ENCODE measurements around the gene DHX35.

DHX35 gene

GRCh38 chr20:38931984-38932383 lies 30.2 kb upstream of the DHX35 start:
- TF ChIP-seq CTCF (IDR thresholded peaks at IDR 0.05; ENCODE audit: control insufficient read depth, extremely low read depth, insufficient read depth), result no peak
- no peak overlapping the region for H3K4me3 ChIP-seq (ENCODE audit: low read depth, low read length)
- no peak for DNase-seq (ENCODE audit: low read depth)

GRCh38 chr20:38932457-38933120 lies 29.6 kb upstream of the DHX35 start:
- no peak for TF ChIP-seq CTCF (IDR thresholded peaks at IDR 0.05; ENCODE audit: control insufficient read depth, extremely low read depth, insufficient read depth)
- DNase-seq (ENCODE audit: low read depth), result no peak
- H3K4me3 ChIP-seq (ENCODE audit: low read depth, low read length), result no peak overlapping the region

- no peak overlapping the region for H3K4me3 ChIP-seq (ENCODE audit: low read depth, low read length)
- no peak for DNase-seq (ENCODE audit: low read depth)
- TF ChIP-seq CTCF (IDR thresholded peaks at IDR 0.05; ENCODE audit: control insufficient read depth, extremely low read depth, insufficient read depth), result no peak
Observed at GRCh38 chr20:38934530-38934929, 27.6 kb upstream of the DHX35 start.

- no peak for TF ChIP-seq CTCF (IDR thresholded peaks at IDR 0.05; ENCODE audit: control insufficient read depth, extremely low read depth, insufficient read depth)
- no peak for DNase-seq (ENCODE audit: low read depth)
- H3K4me3 ChIP-seq (ENCODE audit: low read depth, low read length), result no peak overlapping the region
Observed at GRCh38 chr20:38935285-38935684, 26.9 kb upstream of the DHX35 start.

- H3K4me3 ChIP-seq (ENCODE audit: low read depth, low read length), result no peak overlapping the region
- DNase-seq (ENCODE audit: low read depth), result no peak
- TF ChIP-seq CTCF (IDR thresholded peaks at IDR 0.05; ENCODE audit: control insufficient read depth, extremely low read depth, insufficient read depth), result no peak
Observed at GRCh38 chr20:38935967-38936407, 26.2 kb upstream of the DHX35 start.

GRCh38 chr20:38937000-38937399 lies 25.1 kb upstream of the DHX35 start:
- TF ChIP-seq CTCF (IDR thresholded peaks at IDR 0.05; ENCODE audit: control insufficient read depth, extremely low read depth, insufficient read depth), result no peak
- DNase-seq (ENCODE audit: low read depth), result no peak
- H3K4me3 ChIP-seq (ENCODE audit: low read depth, low read length), result no peak overlapping the region

- no peak overlapping the region for H3K4me3 ChIP-seq (ENCODE audit: low read depth, low read length)
- DNase-seq (ENCODE audit: low read depth), result no peak
- no peak for TF ChIP-seq CTCF (IDR thresholded peaks at IDR 0.05; ENCODE audit: control insufficient read depth, extremely low read depth, insufficient read depth)
Observed at GRCh38 chr20:38937978-38938473, 24.1 kb upstream of the DHX35 start.
